SK-N-SH (cell line): ENCODE data around the gene TRPC4.

Experiments
- EZH2phosphoT487 ChIP-seq: fragments of 200-600 bp; sonication (generic); IDR thresholded peaks from 2 replicates; pipeline ENCODE4 v1.6.1; 2017; ENCODE audit warnings: low read depth, mixed run types, mild to moderate bottlenecking, antibody characterized with exemption, moderate library complexity, borderline replicate concordance
- IRF3 ChIP-seq: fragments of 150-350 bp; IDR thresholded peaks from 2 replicates; pipeline ENCODE4 v1.6.1; 2016; ENCODE audit warnings: mild to moderate bottlenecking, low read depth, low read length
- NRF1 ChIP-seq: IDR thresholded peaks from 2 replicates; pipeline ENCODE4 v1.6.1; 2012; ENCODE audit warnings: low read depth, mild to moderate bottlenecking, low read length
- POLR2AphosphoS5 ChIP-seq: IDR thresholded peaks from 2 replicates; pipeline ENCODE4 v1.6.1; 2012; ENCODE audit warnings: low read depth, low read length
- RAD21 ChIP-seq: IDR thresholded peaks from 2 replicates; pipeline ENCODE4 v1.6.1; 2012; ENCODE audit warnings: mild to moderate bottlenecking, low read length
- RCOR1 ChIP-seq: fragments of 150-350 bp; IDR thresholded peaks from 2 replicates; pipeline ENCODE4 v1.6.1; 2017; ENCODE audit warnings: antibody characterized with exemption, low read length

GRCh38 chr13:37621811-37622361, 247.7 kb downstream of the TRPC4 start:
- TF ChIP-seq EZH2phosphoT487 (no peak), NRF1 (no peak), POLR2AphosphoS5 (no peak), RAD21 (no peak), RCOR1 (no peak), IRF3 (no peak)
